Hepatocyte (in vitro differentiated cells): ENCODE results near the gene SMAD7. TPM values are rescaled to one million over a fixed set of nuclear protein-coding genes. Genes with fewer than 3 reads are reported as not detected.

Source experiments
- DNase-seq: peaks from one replicate; pipeline ENCODE4 v3.0.0-alpha.2; 2016; ENCODE audit warnings: low spot score
- H2AFZ ChIP-seq: fragments of 200-600 bp; sonication (generic); 2 replicates; pipeline ENCODE4 v1.6.0; 2016; ENCODE audit warnings: antibody characterized with exemption, mild to moderate bottlenecking
- H3K27ac ChIP-seq: fragments of 200-600 bp; sonication (generic); 2 replicates; pipeline ENCODE4 v1.5.1; 2016; ENCODE audit warnings: mild to moderate bottlenecking
- H3K27me3 ChIP-seq: fragments of 200-600 bp; sonication (generic); 2 replicates; pipeline ENCODE4 v1.6.1; 2016
- H3K36me3 ChIP-seq: fragments of 200-600 bp; sonication (generic); replicated peaks from 2 replicates; pipeline ENCODE4 v1.5.1; 2016; ENCODE audit warnings: low read depth; ENCODE audit not compliant: insufficient read depth
- H3K4me1 ChIP-seq: fragments of 200-600 bp; sonication (generic); 2 replicates; pipeline ENCODE4 v1.5.1; 2016; ENCODE audit warnings: mild to moderate bottlenecking, moderate library complexity; ENCODE audit not compliant: insufficient read depth
- H3K4me2 ChIP-seq: fragments of 200-600 bp; sonication (generic); 2 replicates; pipeline ENCODE4 v1.6.0; 2016
- H3K4me3 ChIP-seq: fragments of 200-600 bp; sonication (generic); 2 replicates; pipeline ENCODE4 v1.5.1; 2016; ENCODE audit warnings: mild to moderate bottlenecking
- H3K79me2 ChIP-seq: fragments of 200-600 bp; sonication (generic); 2 replicates; pipeline ENCODE4 v1.6.0; 2017; ENCODE audit warnings: mild to moderate bottlenecking
- H3K9me2 ChIP-seq: fragments of 200-600 bp; sonication (generic); replicated peaks from 2 replicates; pipeline ENCODE4 v1.6.0; 2017; ENCODE audit warnings: mild to moderate bottlenecking; ENCODE audit not compliant: insufficient read depth
- H3K9me3 ChIP-seq: fragments of 200-600 bp; sonication (generic); 2 replicates; pipeline ENCODE4 v1.5.1; 2016; ENCODE audit warnings: low read depth, mild to moderate bottlenecking
- H4K20me1 ChIP-seq: fragments of 200-600 bp; sonication (generic); 2 replicates; pipeline ENCODE4 v1.6.0; 2016; ENCODE audit warnings: mild to moderate bottlenecking; ENCODE audit not compliant: insufficient read depth, poor library complexity, severe bottlenecking
- CTCF ChIP-seq: fragments of 200-600 bp; sonication (generic); IDR thresholded peaks from 2 replicates; pipeline ENCODE4 v1.5.1; 2016; ENCODE audit warnings: antibody characterized with exemption, mild to moderate bottlenecking; ENCODE audit not compliant: poor library complexity
- EZH2 ChIP-seq: fragments of 200-600 bp; sonication (generic); IDR thresholded peaks from 2 replicates; pipeline ENCODE4 v1.6.1; 2016; ENCODE audit warnings: antibody characterized with exemption, mild to moderate bottlenecking, borderline replicate concordance
- EZH2phosphoT487 ChIP-seq: fragments of 200-600 bp; sonication (generic); IDR thresholded peaks from one replicate; pipeline ENCODE4 v1.6.1; 2018; ENCODE audit warnings: antibody characterized with exemption, mild to moderate bottlenecking, low read depth, moderate library complexity; ENCODE audit not compliant: unreplicated experiment, severe bottlenecking
- WGBS: methylation state at CpG from one replicate; pipeline ENCODE4 v1.1.6; 2016; ENCODE audit warnings: low lambda C conversion rate; ENCODE audit errors: missing lambda C conversion rate; 5-methylcytosine and 5-hydroxymethylcytosine counted together
- polyA plus RNA-seq: library from polyadenylated mRNA; unstranded; fragments of >200 nt; fragmentation: Nextera tagmentation; extraction: Ambion mirVana; gene quantifications from 2 replicates; pipeline ENCODE4 v1.2.1, GENCODE V29; 2016
- total RNA-seq: library from RNA; depleted of rRNA; stranded (reverse); fragments of >200 nt; gene quantifications from 2 replicates; pipeline ENCODE4 v1.2.3, GENCODE V29; 2014

The SMAD7 gene
- total and polyA plus RNA-seq, 2 experiments from 2014 or later: 65.4 to 71.1 TPM

GRCh38 chr18:48979944-48980890, 29.5 kb upstream of the SMAD7 start:
- Histone ChIP-seq H3K4me1 (peaks cover 29% of the 10 kb centered on the region), H4K20me1 (no peaks in the 10 kb centered on the region), H3K9me3 (no peaks in the 10 kb centered on the region), H3K27me3 (no peaks in the 10 kb centered on the region), H3K36me3 (no peaks in the 10 kb centered on the region), H3K27ac (peak overlapping the region; percentile 76), H3K79me2 (no peaks in the 10 kb centered on the region), H2AFZ (no peak overlapping the region), H3K4me3 (no peak overlapping the region), H3K4me2 (no peak overlapping the region), H3K9me2 (no peaks in the 10 kb centered on the region)
- 65% methylated on average over 11 of the region's 11 CpGs for WGBS
- DNase-seq: peak; percentile 59
- no peak for TF ChIP-seq EZH2phosphoT487
- no peak for TF ChIP-seq EZH2
- no peak for TF ChIP-seq CTCF

DNA sequence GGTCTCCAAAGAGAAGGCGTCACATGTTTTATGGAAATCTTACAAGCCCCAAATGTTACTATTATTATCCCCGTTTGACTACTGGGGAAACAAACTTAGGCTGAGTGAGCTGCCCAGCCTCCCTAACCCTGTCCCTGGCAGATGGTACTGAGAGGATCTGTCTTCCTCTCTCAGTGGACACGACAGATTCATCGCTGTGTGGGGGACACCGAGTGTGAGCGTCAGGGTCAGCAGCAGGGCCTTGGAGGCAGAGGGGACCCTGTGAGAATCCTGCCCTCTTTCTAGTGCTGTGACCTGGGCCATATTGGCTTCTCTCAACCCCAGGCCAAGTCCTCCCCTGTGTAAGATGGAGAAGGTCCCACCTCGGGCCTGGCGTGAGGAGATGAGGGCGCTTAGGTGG, 27.1 kb upstream of the SMAD7 start:
- no peaks in the 10 kb centered on the region for H3K9me3 ChIP-seq
- H3K27me3 ChIP-seq: no peaks in the 10 kb centered on the region
- TF ChIP-seq CTCF (no peak), EZH2phosphoT487 (no peak), EZH2 (no peak)
- DNase-seq: no peak
- H3K9me2 ChIP-seq: no peaks in the 10 kb centered on the region
- no peak overlapping the region for H3K4me3 ChIP-seq
- H3K4me1 ChIP-seq: peaks cover 39% of the 10 kb centered on the region
- H3K4me2 ChIP-seq: no peak overlapping the region
- no peaks in the 10 kb centered on the region for H3K79me2 ChIP-seq
- no peaks in the 10 kb centered on the region for H3K36me3 ChIP-seq
- H3K27ac ChIP-seq: no peak overlapping the region
- H2AFZ ChIP-seq: no peak overlapping the region
- WGBS: 95% methylated on average over 9 of the region's 9 CpGs
- no peaks in the 10 kb centered on the region for H4K20me1 ChIP-seq

- Histone ChIP-seq H3K9me2 (no peaks in the 10 kb centered on the region), H3K4me1 (peaks cover 35% of the 10 kb centered on the region), H3K4me3 (peak overlapping the region; percentile 70), H3K9me3 (no peaks in the 10 kb centered on the region), H3K27me3 (no peaks in the 10 kb centered on the region), H3K36me3 (no peaks in the 10 kb centered on the region), H4K20me1 (no peaks in the 10 kb centered on the region), H3K27ac (peak overlapping the region; percentile 100), H2AFZ (peak overlapping the region; percentile 86), H3K4me2 (peak overlapping the region; percentile 99), H3K79me2 (no peaks in the 10 kb centered on the region)
- peak; percentile 90 for DNase-seq
- 6% methylated on average over 37 of the region's 119 CpGs for WGBS
- no peak for TF ChIP-seq EZH2phosphoT487
- no peak for TF ChIP-seq CTCF
- no peak for TF ChIP-seq EZH2
Observed at GRCh38 chr18:48975817-48976649, 25.3 kb upstream of the SMAD7 start.
